MCF 10A (cell line): ENCODE results near the gene WDFY4. TPM values are rescaled to one million over a fixed set of nuclear protein-coding genes. Genes with fewer than 3 reads are reported as not detected.

ENCODE experiments used
- BruUV-seq: library from RNA; stranded (reverse); fragments of 400-500 nt; replicated peaks from 2 replicates; lab custom pipeline; 2021; lab: Mats Ljungman, UMichigan
- CTCF ChIA-PET: fragments of 300-600 bp; sonication (Branson Sonifier 250); formaldehyde crosslinking; extraction: SDS; loops from one replicate; lab custom pipeline; 2021; ENCODE audit warnings: antibody characterized with exemption, inconsistent platforms; lab: Yijun Ruan, JAX
- POLR2A ChIA-PET: fragments of 300-600, 350-650 bp; sonication (Branson Sonifier 250); formaldehyde crosslinking; extraction: SDS; loops from one replicate; lab custom pipeline; 2020; ENCODE audit warnings: antibody characterized with exemption, inconsistent platforms; lab: Yijun Ruan, JAX
- DNase-seq: peaks from one replicate; pipeline ENCODE4 v3.0.0-alpha.2; 2018; ENCODE audit not compliant: unreplicated experiment
- H3K27ac Mint-ChIP-seq: one replicate; pipeline ENCODE4 v1.8.0; 2022; ENCODE audit warnings: mild to moderate bottlenecking, low read depth, mixed read lengths; ENCODE audit not compliant: unreplicated experiment
- H3K27me3 Mint-ChIP-seq: one replicate; pipeline ENCODE4 v1.8.0; 2022; ENCODE audit warnings: mixed read lengths; ENCODE audit not compliant: insufficient read depth, unreplicated experiment
- H3K36me3 Mint-ChIP-seq: one replicate; pipeline ENCODE4 v1.8.0; 2022; ENCODE audit warnings: mild to moderate bottlenecking, moderate library complexity, mixed read lengths; ENCODE audit not compliant: insufficient read depth, unreplicated experiment
- H3K4me1 Mint-ChIP-seq: one replicate; pipeline ENCODE4 v1.8.0; 2022; ENCODE audit warnings: mixed read lengths; ENCODE audit not compliant: insufficient read depth, unreplicated experiment
- H3K4me3 Mint-ChIP-seq: one replicate; pipeline ENCODE4 v1.8.0; 2022; ENCODE audit warnings: mild to moderate bottlenecking, moderate library complexity, mixed read lengths; ENCODE audit not compliant: unreplicated experiment
- H3K9me3 Mint-ChIP-seq: one replicate; pipeline ENCODE4 v1.8.0; 2022; ENCODE audit warnings: mixed read lengths; ENCODE audit not compliant: unreplicated experiment
- intact Hi-C: fragments of 100-400 bp; cut with micrococcal nuclease; formaldehyde crosslinking; loops from 2 replicates; pipeline ENCODE4 v1.14.1; 2022
- total RNA-seq: library from RNA; stranded (reverse); gene quantifications from 2 replicates; pipeline ENCODE4 v1.2.3, GENCODE V29; 2022
- TF ChIP-seq, protein P1 (sequence below): fragments of 200-600 bp; IDR thresholded peaks from one replicate; pipeline ENCODE4 v1.8.0; 2022; ENCODE audit warnings: antibody characterized with exemption, mild to moderate bottlenecking; ENCODE audit not compliant: unreplicated experiment

The WDFY4 gene
- total RNA-seq, 1 experiment from 2014 or later, result not detected

DNA sequence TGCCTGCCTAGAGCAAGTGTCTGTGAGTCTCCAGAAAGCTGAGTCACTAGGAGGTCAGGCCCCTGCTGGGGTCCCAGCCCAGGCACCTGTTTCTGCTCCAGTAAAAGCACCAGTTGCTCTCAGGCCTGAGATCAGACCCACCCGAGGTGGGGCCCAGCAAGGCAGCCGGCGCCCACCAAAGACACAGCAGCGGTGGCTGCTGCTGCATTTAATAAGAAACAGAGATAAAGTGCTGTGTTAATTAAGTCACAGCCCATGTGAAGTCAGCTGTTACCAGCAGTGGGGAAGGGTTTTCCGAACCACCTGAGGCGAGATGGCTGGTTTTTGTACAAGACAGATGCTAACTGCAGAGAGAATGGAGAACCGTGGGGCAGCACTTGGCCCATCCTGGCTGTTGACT, 267.0 kb downstream of the WDFY4 start:
- TF ChIP-seq, protein P1, sequence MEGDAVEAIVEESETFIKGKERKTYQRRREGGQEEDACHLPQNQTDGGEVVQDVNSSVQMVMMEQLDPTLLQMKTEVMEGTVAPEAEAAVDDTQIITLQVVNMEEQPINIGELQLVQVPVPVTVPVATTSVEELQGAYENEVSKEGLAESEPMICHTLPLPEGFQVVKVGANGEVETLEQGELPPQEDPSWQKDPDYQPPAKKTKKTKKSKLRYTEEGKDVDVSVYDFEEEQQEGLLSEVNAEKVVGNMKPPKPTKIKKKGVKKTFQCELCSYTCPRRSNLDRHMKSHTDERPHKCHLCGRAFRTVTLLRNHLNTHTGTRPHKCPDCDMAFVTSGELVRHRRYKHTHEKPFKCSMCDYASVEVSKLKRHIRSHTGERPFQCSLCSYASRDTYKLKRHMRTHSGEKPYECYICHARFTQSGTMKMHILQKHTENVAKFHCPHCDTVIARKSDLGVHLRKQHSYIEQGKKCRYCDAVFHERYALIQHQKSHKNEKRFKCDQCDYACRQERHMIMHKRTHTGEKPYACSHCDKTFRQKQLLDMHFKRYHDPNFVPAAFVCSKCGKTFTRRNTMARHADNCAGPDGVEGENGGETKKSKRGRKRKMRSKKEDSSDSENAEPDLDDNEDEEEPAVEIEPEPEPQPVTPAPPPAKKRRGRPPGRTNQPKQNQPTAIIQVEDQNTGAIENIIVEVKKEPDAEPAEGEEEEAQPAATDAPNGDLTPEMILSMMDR, result no peak
- Mint-ChIP-seq H3K36me3 (no peaks in the 10 kb centered on the region), H3K27me3 (peaks cover 47% of the 10 kb centered on the region), H3K27ac (no peak overlapping the region), H3K4me1 (no peaks in the 10 kb centered on the region), H3K9me3 (no peaks in the 10 kb centered on the region), H3K4me3 (no peak overlapping the region)
- CTCF ChIA-PET, result interaction anchor here (0.6 kb wide), 1 partner anchor 353 kb away, joined by 3 read pairs; no protein-coding TSS in a partner anchor
- POLR2A ChIA-PET, result no interaction called here
- intact Hi-C loops, result no loop called here
- DNase-seq, result no peak
- BruUV-seq, result no TSS peak

DNA sequence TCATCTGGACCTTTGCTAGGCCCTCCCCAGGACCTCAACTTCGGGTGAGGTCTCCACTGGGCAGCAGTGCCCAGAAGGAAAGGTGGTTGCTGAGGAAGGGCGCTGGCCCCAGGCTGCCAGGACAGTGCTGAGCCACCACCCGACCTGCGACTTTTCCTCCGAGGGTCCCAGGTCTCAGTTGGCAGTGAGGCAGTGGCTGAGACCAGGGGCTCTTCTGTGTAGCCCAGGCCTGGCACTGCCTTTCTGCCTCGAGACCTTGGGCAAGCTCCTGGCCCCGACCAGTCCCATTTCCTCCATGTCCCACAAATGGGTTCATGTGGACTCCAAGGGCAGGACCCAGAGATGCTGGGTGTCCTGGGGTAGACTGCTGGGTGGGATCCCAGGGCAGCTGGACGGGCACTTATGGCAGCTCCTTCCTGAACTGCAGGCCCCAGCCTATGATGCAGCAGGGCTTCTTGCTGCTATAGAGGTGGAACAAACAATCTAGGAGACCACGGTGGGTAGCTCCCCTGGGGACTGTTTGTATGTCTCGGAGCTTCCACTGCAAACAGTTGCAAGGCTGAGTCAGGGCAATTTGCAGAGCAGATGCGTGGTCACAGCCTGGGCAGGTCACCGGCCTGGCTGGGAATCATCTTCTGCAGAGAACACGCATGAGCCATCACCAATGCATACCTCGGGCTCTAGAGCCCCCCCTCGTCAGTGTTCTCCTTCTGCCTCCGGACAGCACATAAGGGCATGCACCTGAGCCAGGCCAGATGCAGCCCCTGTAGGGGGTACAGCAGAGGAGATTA, 272.9 kb downstream of the WDFY4 start:
- intact Hi-C loops, result no loop called here
- no peaks in the 10 kb centered on the region for H3K4me1 Mint-ChIP-seq

DNA sequence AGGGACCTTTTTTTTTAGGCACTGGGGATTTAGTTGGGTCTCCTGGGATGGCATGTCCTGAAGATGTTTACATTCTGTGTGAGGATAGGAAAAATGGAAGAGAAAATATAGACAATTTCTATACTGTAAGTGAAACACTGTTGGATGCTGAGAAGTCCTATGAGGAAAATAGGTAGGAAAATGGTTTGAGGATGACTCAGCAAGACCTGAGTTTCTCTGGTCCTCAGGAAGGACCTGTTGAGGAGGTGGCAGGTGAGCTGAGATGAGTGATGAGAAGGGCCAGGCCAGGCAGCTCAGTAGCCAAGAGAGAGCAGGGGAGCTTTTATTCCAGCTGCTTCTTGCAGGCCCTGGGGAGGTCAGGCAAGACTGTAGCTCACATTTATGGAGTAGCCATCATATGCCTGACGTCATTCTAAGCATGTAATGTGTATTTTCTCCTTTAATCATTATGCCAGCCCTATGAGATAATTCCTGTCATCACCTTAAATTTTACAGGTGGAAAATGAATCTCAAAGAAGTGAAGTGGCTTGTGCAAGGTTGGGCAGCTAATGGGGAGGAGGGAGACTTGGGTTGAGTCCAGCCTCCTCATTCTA, 274.0 kb downstream of the WDFY4 start:
- DNase-seq, result no peak
- ChIA-PET POLR2A (no interaction called here), CTCF (no interaction called here)
- TF ChIP-seq, protein P1, result no peak
- no TSS peak for BruUV-seq
- H3K36me3 Mint-ChIP-seq, result no peaks in the 10 kb centered on the region
- H3K9me3 Mint-ChIP-seq, result no peaks in the 10 kb centered on the region
- no peak overlapping the region for H3K27ac Mint-ChIP-seq
- intact Hi-C loops, result no loop called here
- peaks cover 13% of the 10 kb centered on the region for H3K27me3 Mint-ChIP-seq
- H3K4me3 Mint-ChIP-seq, result no peak overlapping the region
- no peaks in the 10 kb centered on the region for H3K4me1 Mint-ChIP-seq

More for the DNA sequence above, 272.9 kb downstream of the WDFY4 start:
- no peak for DNase-seq
- Mint-ChIP-seq H3K4me3 (no peak overlapping the region), H3K27me3 (peaks cover 24% of the 10 kb centered on the region), H3K27ac (no peak overlapping the region), H3K36me3 (no peaks in the 10 kb centered on the region), H3K9me3 (no peaks in the 10 kb centered on the region)
- BruUV-seq, result no TSS peak
- POLR2A ChIA-PET, result no interaction called here
- TF ChIP-seq, protein P1, result no peak
- CTCF ChIA-PET, result interaction anchor here (0.6 to 1.1 kb wide), 2 partner anchors 28 to 58 kb away, joined by 3 read pairs; no protein-coding TSS in a partner anchor

DNA sequence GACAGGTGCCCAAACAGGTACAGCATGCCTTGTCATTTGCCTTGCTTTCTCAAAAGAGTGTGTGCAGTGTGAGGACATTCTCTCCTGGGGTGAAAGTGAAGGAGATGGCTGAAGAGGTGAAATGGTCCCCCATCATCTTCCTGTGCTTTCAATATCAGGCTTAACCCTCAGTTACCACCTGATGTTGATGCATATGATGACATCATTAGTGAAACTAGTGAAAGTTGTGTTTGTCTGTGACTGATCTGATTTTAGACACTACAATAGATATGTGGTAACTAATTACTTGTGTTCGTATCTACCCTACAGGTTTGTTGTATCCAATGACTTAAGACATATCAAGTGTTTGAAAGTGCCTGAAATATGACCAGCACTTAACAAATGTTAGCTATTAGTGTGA, 279.4 kb downstream of the WDFY4 start:
- no peak for DNase-seq
- CTCF ChIA-PET, result interaction anchor here (0.7 to 1.4 kb wide), 2 partner anchors 15 to 306 kb away, joined by 3 to 6 read pairs; no protein-coding TSS in a partner anchor
- BruUV-seq, result no TSS peak
- no peaks in the 10 kb centered on the region for H3K9me3 Mint-ChIP-seq
- POLR2A ChIA-PET, result no interaction called here
- TF ChIP-seq, protein P1, result no peak
- peaks cover 34% of the 10 kb centered on the region for H3K27me3 Mint-ChIP-seq
- no peak overlapping the region for H3K27ac Mint-ChIP-seq
- no peaks in the 10 kb centered on the region for H3K4me1 Mint-ChIP-seq
- intact Hi-C loops, result no loop called here
- H3K36me3 Mint-ChIP-seq, result no peaks in the 10 kb centered on the region
- no peak overlapping the region for H3K4me3 Mint-ChIP-seq
